ENCODE measurements around the gene KRT17. TPM values are rescaled to one million over a fixed set of nuclear protein-coding genes. Genes with fewer than 3 reads are reported as not detected.
"Not testable (repeated sequence)": the region's sequence is repeated elsewhere in the genome, so short reads cannot be mapped to it uniquely, and the experiment has no call there.

KRT17 gene
- total and polyA plus RNA-seq, 2 donors: 195 to 2,044 TPM

DNA sequence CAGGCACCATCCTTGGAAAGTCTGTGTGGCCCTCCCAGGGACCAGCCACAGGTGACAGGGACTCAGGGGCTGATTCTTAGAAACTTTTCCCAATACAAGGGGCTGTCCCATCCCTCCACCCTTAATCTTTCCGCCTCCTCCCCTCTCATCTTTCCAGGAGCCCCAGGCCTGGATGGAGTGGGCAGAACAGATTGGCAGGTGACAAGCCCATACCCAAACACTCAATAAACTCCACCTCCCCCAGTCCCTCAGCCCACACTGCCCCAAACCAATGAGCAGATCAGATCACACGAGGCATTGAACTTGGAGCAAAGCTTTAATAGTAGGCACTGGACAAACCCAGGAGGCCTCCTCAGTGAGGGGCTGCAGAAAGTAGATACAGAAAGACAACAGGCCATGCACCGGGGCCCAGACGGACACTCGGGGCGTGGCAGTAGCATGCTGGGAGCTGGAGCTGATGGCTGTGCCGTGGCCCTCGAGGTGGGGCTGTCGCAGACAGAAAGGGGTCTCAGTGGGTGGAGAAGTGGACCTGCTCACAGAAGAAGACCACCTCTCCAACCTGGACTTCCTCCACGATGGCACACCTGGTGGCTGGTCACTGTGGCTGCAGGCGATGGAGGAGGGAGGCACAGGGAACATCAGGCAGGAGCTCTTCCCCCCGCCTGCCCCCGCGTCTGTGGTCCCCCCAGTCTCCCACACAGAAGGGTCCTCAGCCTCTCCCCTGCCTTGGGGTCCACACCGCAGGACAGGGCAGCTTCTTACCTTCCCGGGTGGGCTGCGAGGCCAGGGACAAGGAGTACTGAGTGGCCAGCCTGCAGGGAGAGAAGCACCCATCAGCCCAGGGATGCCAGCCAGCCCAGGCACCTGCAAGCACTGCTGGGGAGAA lies 1.9 kb upstream of the KRT17 start:
- not testable (repeated sequence) for H3K27me3 ChIP-seq (ENCODE audit: control insufficient read depth in 2 of 2, insufficient read depth in 1 of 2, low read length in 1 of 2); H3K36me3 ChIP-seq (ENCODE audit: control insufficient read depth in 2 of 2, insufficient read depth in 2 of 2, low read length in 1 of 2); H3K4me3 ChIP-seq (ENCODE audit: low read length in 2 of 2); H3K27ac ChIP-seq (ENCODE audit: low read depth in 1 of 2, low read length in 1 of 2); H3K9me3 ChIP-seq (ENCODE audit: control insufficient read depth in 2 of 2, insufficient read depth in 1 of 2, low read length in 1 of 2); DNase-seq (ENCODE audit: low read depth in 6 of 9, low spot score in 9 of 9); H3K4me1 ChIP-seq (ENCODE audit: control insufficient read depth in 2 of 2, insufficient read depth in 2 of 2, low read length in 2 of 2)
- 94% methylated on average over 17 of the region's 17 CpGs for WGBS

DNA sequence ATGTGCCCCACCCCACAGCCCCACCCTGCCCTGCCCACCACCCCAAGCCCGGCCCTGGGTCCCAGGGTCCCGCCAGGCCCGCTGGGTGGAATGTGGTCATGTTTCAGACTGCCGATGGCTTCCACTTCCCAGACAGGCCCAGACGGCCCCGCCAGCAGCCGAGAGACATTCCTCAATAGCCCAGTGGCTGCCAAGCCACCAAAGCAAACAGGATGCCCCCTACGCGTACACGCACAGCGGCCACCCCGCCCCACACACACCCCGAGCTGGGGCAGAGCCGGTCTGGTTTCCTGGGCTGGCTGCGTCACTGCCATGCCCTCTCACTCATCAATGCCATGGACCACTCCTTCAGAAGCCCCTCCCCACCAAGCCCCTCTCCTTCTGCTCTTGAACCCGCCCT lies 1.2 kb upstream of the KRT17 start:
- Histone ChIP-seq H3K36me3 (ENCODE audit: control insufficient read depth in 2 of 2, insufficient read depth in 2 of 2, low read length in 1 of 2) (no peaks in the 10 kb centered on the region), H3K4me1 (ENCODE audit: control insufficient read depth in 2 of 2, insufficient read depth in 2 of 2, low read length in 2 of 2) (peaks cover 0 to 7% of the 10 kb centered on the region in 2 donors), H3K27ac (ENCODE audit: low read depth in 1 of 2, low read length in 1 of 2) (peak overlapping the region in 1 of 2 donors; percentile 18), H3K9me3 (ENCODE audit: control insufficient read depth in 2 of 2, insufficient read depth in 1 of 2, low read length in 1 of 2) (no peaks in the 10 kb centered on the region), H3K27me3 (ENCODE audit: control insufficient read depth in 2 of 2, insufficient read depth in 1 of 2, low read length in 1 of 2) (no peaks in the 10 kb centered on the region), H3K4me3 (ENCODE audit: low read length in 2 of 2) (no peak overlapping the region)
- 85% methylated on average over 16 of the region's 16 CpGs for WGBS
- DNase-seq (ENCODE audit: low read depth in 6 of 9, low spot score in 9 of 9): no peak

GRCh38 chr17:41623184-41623861 lies 1.1 kb downstream of the KRT17 start:
- not testable (repeated sequence) for H3K27ac ChIP-seq (ENCODE audit: low read depth in 1 of 2, low read length in 1 of 2); H3K9me3 ChIP-seq (ENCODE audit: control insufficient read depth in 2 of 2, insufficient read depth in 1 of 2, low read length in 1 of 2); H3K4me1 ChIP-seq (ENCODE audit: control insufficient read depth in 2 of 2, insufficient read depth in 2 of 2, low read length in 2 of 2); DNase-seq (ENCODE audit: low read depth in 6 of 9, low spot score in 9 of 9); H3K4me3 ChIP-seq (ENCODE audit: low read length in 2 of 2); H3K27me3 ChIP-seq (ENCODE audit: control insufficient read depth in 2 of 2, insufficient read depth in 1 of 2, low read length in 1 of 2); H3K36me3 ChIP-seq (ENCODE audit: control insufficient read depth in 2 of 2, insufficient read depth in 2 of 2, low read length in 1 of 2)
- WGBS: 86% methylated on average over 10 of the region's 10 CpGs

- not testable (repeated sequence) for H3K27ac ChIP-seq (ENCODE audit: low read depth in 1 of 2, low read length in 1 of 2); H3K27me3 ChIP-seq (ENCODE audit: control insufficient read depth in 2 of 2, insufficient read depth in 1 of 2, low read length in 1 of 2); H3K9me3 ChIP-seq (ENCODE audit: control insufficient read depth in 2 of 2, insufficient read depth in 1 of 2, low read length in 1 of 2); H3K4me3 ChIP-seq (ENCODE audit: low read length in 2 of 2); H3K36me3 ChIP-seq (ENCODE audit: control insufficient read depth in 2 of 2, insufficient read depth in 2 of 2, low read length in 1 of 2); H3K4me1 ChIP-seq (ENCODE audit: control insufficient read depth in 2 of 2, insufficient read depth in 2 of 2, low read length in 2 of 2); DNase-seq (ENCODE audit: low read depth in 6 of 9, low spot score in 9 of 9)
- 88% methylated on average over 19 of the region's 19 CpGs for WGBS
Measured at GRCh38 chr17:41622340-41623183, 1.8 kb downstream of the KRT17 start.

DNA sequence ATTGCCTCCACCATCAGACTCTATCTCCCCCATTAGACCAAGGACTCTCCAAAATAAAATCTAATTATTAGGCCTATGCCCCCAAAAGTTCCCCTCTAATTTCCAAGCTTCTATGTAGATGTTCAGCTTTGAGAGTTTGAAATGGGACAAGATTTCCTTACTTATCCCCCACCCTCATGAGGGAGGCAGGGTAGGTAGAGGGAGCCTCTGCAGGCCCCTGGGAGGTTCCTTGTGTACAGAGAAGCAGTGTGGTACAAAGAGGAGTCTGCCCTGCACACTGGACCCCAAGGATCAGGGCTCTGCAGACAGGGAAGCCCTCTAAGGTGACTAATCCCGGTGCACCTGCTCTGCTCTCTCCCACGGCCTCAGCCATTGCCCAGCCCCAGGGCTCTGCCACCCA lies 2.5 kb downstream of the KRT17 start:
- no peaks in the 10 kb centered on the region for H3K36me3 ChIP-seq (ENCODE audit: control insufficient read depth in 2 of 2, insufficient read depth in 2 of 2, low read length in 1 of 2)
- no peak overlapping the region for H3K27ac ChIP-seq (ENCODE audit: low read depth in 1 of 2, low read length in 1 of 2)
- H3K9me3 ChIP-seq (ENCODE audit: control insufficient read depth in 2 of 2, insufficient read depth in 1 of 2, low read length in 1 of 2): no peaks in the 10 kb centered on the region
- no peak overlapping the region for H3K4me3 ChIP-seq (ENCODE audit: low read length in 2 of 2)
- DNase-seq (ENCODE audit: low read depth in 6 of 9, low spot score in 9 of 9): no peak
- peaks cover 0 to 4% of the 10 kb centered on the region in 2 donors for H3K4me1 ChIP-seq (ENCODE audit: control insufficient read depth in 2 of 2, insufficient read depth in 2 of 2, low read length in 2 of 2)
- H3K27me3 ChIP-seq (ENCODE audit: control insufficient read depth in 2 of 2, insufficient read depth in 1 of 2, low read length in 1 of 2): no peaks in the 10 kb centered on the region
- 95% methylated on average over 2 of the region's 2 CpGs for WGBS

DNA sequence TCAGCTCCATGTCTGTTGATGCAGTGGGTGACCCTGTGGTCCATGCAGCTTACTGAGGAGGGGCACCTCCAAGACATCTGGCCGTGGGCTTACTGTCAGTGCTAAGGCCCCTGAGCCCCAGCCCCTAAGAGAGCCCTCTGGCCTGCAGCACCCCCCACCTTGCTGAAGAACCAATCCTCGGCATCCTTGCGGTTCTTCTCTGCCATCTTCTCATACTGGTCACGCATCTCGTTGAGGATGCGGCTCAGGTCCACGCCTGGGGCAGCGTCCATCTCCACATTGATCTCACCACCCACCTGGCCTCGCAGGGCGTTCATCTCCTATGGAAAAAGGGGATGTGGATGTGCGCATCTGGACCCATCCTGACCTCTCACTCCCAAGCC lies 2.9 kb downstream of the KRT17 start:
- H3K4me3 ChIP-seq (ENCODE audit: low read length in 2 of 2); H3K27me3 ChIP-seq (ENCODE audit: control insufficient read depth in 2 of 2, insufficient read depth in 1 of 2, low read length in 1 of 2); H3K9me3 ChIP-seq (ENCODE audit: control insufficient read depth in 2 of 2, insufficient read depth in 1 of 2, low read length in 1 of 2); H3K4me1 ChIP-seq (ENCODE audit: control insufficient read depth in 2 of 2, insufficient read depth in 2 of 2, low read length in 2 of 2); DNase-seq (ENCODE audit: low read depth in 6 of 9, low spot score in 9 of 9); H3K36me3 ChIP-seq (ENCODE audit: control insufficient read depth in 2 of 2, insufficient read depth in 2 of 2, low read length in 1 of 2); H3K27ac ChIP-seq (ENCODE audit: low read depth in 1 of 2, low read length in 1 of 2): not testable (repeated sequence)
- WGBS: 93% methylated on average over 11 of the region's 11 CpGs

DNA sequence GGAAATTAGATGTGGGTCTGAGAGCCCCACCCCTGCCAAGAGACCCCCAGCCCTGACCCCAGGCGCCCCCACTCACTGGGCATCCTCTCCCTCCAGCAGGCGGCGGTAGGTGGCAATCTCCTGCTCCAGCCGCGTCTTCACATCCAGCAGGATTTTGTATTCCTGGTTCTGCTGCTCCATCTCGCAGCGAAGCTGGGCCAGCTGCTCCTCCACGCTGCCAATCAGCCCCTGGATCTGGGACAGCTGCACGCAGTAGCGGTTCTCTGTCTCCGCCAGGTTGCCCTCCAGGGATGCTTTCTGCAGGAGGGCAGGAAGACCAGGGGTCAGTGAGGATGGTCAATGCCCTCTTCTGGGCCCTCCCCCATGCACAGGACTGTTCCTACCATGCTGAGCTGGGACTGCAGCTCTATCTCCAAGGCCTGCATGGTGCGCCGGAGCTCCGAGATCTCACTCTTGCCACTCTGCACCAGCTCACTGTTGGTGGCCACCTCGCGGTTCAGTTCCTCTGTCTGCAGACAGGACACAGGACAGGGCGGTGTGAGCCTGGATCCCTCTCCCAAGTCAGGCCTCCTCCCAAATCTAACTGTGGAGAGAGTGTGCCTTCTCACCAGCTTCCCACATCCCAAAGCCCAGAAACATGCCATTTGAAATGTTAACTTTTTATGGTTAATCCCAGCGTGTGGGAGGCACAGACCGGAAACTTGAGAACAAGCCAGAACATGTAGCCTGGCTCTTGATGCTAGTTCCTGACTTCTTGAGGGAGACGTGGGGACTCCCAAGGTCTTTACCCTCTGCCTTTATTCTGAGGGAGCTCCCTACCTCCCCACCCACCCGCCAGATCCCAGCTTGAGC lies 3.6 kb downstream of the KRT17 start:
- 90% methylated on average over 21 of the region's 21 CpGs for WGBS
- Histone ChIP-seq H3K4me1 (ENCODE audit: control insufficient read depth in 2 of 2, insufficient read depth in 2 of 2, low read length in 2 of 2) (peaks cover 0 to 3% of the 10 kb centered on the region in 2 donors), H3K9me3 (ENCODE audit: control insufficient read depth in 2 of 2, insufficient read depth in 1 of 2, low read length in 1 of 2) (no peaks in the 10 kb centered on the region), H3K27me3 (ENCODE audit: control insufficient read depth in 2 of 2, insufficient read depth in 1 of 2, low read length in 1 of 2) (no peaks in the 10 kb centered on the region), H3K27ac (ENCODE audit: low read depth in 1 of 2, low read length in 1 of 2) (no peak overlapping the region), H3K4me3 (ENCODE audit: low read length in 2 of 2) (no peak overlapping the region), H3K36me3 (ENCODE audit: control insufficient read depth in 2 of 2, insufficient read depth in 2 of 2, low read length in 1 of 2) (no peaks in the 10 kb centered on the region)
- no peak for DNase-seq (ENCODE audit: low read depth in 6 of 9, low spot score in 9 of 9)

DNA sequence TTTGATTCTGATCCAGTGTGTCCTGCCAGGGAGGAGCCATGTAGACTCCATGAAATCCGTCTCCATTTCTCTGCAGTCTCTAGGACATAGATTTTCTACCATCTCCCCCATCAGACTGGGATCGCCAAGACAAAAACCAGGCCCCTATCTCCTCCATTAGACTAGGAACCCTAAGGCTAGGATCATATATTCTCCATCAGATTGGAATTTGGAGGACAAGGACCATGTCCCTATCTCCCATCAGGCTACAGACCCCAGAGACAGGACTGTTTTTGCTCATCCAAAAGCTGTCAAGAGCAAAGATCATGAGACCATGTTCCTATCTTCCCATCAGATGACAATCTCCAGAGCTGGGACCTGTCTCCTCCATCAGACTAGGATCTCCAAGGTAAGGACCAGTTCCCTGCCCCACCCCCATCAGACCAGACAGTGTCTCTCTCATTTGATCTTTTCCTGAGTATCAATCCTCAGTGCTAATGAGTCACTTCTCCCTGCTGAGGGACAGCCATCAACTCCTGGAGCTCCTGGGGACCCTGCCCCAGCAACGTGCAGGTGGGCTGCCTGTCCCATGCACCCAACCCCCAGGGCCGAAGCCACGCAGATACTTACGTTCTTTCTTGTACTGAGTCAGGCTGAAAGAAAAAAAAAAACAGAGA lies 4.3 kb downstream of the KRT17 start:
- H3K4me3 ChIP-seq (ENCODE audit: low read length in 2 of 2); DNase-seq (ENCODE audit: low read depth in 6 of 9, low spot score in 9 of 9); H3K36me3 ChIP-seq (ENCODE audit: control insufficient read depth in 2 of 2, insufficient read depth in 2 of 2, low read length in 1 of 2); H3K27ac ChIP-seq (ENCODE audit: low read depth in 1 of 2, low read length in 1 of 2); H3K9me3 ChIP-seq (ENCODE audit: control insufficient read depth in 2 of 2, insufficient read depth in 1 of 2, low read length in 1 of 2); H3K4me1 ChIP-seq (ENCODE audit: control insufficient read depth in 2 of 2, insufficient read depth in 2 of 2, low read length in 2 of 2); H3K27me3 ChIP-seq (ENCODE audit: control insufficient read depth in 2 of 2, insufficient read depth in 1 of 2, low read length in 1 of 2): not testable (repeated sequence)
- WGBS: 88% methylated on average over 6 of the region's 6 CpGs
